Coronary artery (tissue), 2 donors: ENCODE measurements around the gene ANKRD27.
A peak's percentile ranks its signal among the peaks of the same experiment; 100 is the strongest.

ENCODE experiments used
- DNase-seq: peaks from one replicate; pipeline ENCODE4 v3.0.0-alpha.2; 2017; ENCODE audit warnings: low spot score
- H3K27ac ChIP-seq, 2 donors: fragments of 200-600 bp; sonication (generic); one replicate each; pipeline ENCODE4 v1.5.1; 2016 to 2019
- H3K4me3 ChIP-seq: fragments of 200-600 bp; sonication (generic); 2 replicates; pipeline ENCODE4 v1.5.1; 2016; ENCODE audit warnings: mild to moderate bottlenecking, moderate library complexity
- TF ChIP-seq, protein P1 (sequence below): fragments of 200-600 bp; sonication (generic); IDR thresholded peaks from one replicate; pipeline ENCODE4 v1.5.1; 2019; ENCODE audit warnings: antibody characterized with exemption

ANKRD27 gene

DNA sequence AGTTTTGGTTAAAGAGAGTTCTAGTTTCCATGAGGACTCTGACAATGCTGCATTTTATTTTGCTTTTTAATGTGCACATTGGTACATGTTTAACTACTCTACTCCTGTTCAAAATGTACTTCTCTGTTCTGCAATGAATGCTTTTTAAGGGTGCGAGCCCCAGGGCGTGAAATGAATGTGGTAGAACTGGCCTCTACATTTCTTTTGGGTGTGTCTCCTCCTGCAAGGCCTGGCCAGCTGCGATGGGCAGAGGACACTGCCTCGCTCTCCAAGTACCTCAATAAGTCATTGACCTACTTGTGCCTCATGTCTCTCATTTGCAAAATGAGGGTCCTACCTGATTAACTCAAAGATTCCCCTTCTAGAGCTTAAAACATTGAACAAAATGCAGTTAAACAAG lies 7.3 kb upstream of the ANKRD27 start:
- Histone ChIP-seq H3K27ac (no peak overlapping the region), H3K4me3 (no peak overlapping the region)
- TF ChIP-seq, protein P1, sequence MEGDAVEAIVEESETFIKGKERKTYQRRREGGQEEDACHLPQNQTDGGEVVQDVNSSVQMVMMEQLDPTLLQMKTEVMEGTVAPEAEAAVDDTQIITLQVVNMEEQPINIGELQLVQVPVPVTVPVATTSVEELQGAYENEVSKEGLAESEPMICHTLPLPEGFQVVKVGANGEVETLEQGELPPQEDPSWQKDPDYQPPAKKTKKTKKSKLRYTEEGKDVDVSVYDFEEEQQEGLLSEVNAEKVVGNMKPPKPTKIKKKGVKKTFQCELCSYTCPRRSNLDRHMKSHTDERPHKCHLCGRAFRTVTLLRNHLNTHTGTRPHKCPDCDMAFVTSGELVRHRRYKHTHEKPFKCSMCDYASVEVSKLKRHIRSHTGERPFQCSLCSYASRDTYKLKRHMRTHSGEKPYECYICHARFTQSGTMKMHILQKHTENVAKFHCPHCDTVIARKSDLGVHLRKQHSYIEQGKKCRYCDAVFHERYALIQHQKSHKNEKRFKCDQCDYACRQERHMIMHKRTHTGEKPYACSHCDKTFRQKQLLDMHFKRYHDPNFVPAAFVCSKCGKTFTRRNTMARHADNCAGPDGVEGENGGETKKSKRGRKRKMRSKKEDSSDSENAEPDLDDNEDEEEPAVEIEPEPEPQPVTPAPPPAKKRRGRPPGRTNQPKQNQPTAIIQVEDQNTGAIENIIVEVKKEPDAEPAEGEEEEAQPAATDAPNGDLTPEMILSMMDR: no peak
- no peak for DNase-seq

DNA sequence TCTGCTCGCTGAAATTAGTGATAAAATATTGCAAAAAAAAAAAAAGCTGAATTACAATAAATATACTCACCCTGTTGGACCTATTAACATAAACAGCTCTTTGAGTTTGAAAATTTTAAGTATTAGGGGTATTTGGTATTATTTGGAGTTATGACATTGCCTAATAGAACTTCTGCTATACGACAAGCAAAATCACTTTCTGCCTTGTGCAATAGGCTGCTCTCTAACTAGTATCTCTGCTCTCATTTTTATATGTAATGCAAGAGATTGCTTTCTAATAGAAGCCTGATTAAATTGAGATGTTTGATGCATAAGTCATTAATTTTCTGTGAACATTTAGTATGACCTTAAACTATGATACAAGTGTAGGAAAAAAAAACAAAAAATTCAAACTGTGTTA lies 6.0 kb upstream of the ANKRD27 start:
- DNase-seq: no peak
- no peak overlapping the region for H3K27ac ChIP-seq

DNA sequence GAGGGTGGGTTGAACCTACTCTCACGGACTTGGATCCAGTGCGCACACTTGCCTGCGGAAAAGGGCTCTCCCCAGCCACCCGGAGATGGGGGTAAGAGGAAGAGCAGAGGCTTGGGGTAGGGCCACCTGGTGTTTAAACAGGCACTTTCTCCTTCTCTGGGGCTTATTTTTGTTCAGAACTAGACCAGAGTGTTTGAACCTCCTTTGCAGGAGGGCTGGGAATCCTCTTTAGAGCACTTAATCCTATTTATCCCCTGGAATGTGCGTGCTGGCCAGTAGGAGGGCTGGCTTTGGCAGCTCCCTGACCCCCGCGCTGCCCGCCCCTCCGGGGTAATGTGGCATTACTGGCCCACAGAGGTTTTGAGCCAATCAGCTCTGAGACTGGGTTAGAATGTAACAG lies 2.7 kb upstream of the ANKRD27 start:
- no peak for DNase-seq
- Histone ChIP-seq H3K27ac (no peak overlapping the region), H3K4me3 (no peak overlapping the region)
- TF ChIP-seq, protein P1: no peak

More for the DNA sequence above, 6.0 kb upstream of the ANKRD27 start:
- TF ChIP-seq, protein P1: no peak
- no peak overlapping the region for H3K4me3 ChIP-seq

DNA sequence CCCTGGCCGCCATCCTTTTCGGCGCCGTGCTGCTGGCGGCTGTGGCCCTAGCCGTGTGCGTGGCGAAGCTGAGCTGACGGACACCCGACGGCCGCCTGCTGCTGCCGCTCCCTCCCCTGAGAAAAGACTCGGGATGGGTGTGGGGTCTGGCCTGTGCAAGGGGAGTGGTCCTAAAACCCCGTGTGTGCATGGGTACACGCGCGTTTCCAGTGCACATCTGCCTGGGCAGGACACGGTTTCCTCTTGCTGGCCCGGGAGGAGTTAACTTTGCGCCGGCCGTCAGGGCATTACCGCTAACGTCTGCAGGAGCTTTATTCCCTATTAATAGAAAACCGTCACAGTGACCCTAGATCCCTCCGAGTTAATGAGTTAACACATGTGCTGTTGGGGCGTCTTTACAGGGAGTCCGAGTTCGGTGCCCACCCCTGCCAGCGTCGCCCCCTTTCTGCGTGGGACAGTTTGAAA lies 1.9 kb upstream of the ANKRD27 start:
- H3K27ac ChIP-seq: no peak overlapping the region
- DNase-seq: no peak
- TF ChIP-seq, protein P1: no peak
- H3K4me3 ChIP-seq: no peak overlapping the region

DNA sequence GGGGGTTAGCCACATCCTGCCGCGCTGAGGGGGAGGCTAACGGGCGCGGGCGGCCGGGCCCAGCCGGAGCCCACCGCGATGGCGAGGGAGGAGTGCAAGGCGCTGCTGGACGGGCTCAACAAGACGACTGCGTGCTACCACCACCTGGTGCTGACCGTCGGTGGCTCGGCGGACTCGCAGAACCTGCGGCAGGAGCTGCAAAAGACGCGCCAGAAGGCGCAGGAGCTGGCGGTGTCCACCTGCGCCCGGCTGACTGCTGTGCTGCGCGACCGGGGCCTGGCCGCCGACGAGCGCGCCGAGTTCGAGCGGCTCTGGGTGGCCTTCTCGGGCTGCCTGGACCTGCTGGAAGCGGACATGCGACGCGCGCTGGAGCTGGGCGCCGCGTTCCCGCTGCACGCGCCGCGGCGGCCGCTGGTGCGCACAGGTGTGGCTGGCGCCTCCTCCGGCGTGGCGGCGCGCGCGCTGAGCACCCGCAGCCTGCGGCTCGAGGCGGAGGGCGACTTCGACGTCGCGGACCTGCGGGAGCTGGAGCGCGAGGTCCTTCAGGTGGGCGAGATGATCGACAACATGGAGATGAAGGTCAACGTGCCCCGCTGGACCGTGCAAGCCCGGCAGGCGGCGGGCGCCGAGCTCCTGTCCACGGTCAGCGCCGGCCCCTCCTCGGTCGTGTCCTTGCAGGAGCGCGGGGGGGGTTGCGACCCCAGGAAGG lies 1.4 kb upstream of the ANKRD27 start:
- DNase-seq: no peak
- TF ChIP-seq, protein P1: no peak
- Histone ChIP-seq H3K4me3 (peak overlapping the region; percentile 100), H3K27ac (no peak overlapping the region)

DNA sequence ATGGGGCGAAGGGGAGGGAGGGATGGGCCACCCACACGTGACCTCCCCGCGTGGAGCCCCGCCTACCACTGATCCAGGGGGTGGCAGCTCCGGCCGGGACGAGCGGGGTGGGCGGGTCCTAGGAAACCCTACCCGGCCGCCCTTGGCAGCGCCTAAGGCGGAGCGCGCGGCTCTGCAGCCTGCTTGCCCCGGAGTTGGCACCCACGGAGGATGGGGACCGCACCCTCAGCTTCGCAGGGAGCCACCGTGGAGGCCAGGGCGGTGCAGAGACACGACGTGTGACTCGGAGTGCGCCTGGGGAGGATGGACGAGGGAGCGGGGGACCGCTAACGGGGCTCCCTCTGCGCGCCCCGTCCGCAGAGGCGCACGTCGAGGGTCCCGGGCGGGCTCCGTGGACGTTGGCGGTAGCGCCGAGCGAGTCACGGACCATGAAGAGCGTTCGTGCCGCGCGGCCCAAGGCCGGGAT lies 773 bp upstream of the ANKRD27 start, which contains the start of gene RGS9BP:
RGS9BP (plus strand) TSS at position 129 of the 466 bp plus-strand sequence. CDS start 416 bp downstream, outside the sequence.
- DNase-seq: peak; percentile 86
- Histone ChIP-seq H3K27ac (peak within 1 kb of the TSS; percentile 64 to 97), H3K4me3 (peak within 1 kb of the TSS; percentile 100)
- TF ChIP-seq, protein P1: no peak
